ENCODE results near the gene FAM53B.

GRCh38 chr10:124658591-124659242 lies 85.5 kb downstream of the FAM53B start:
- no peak for TF ChIP-seq CTCF (IDR thresholded peaks at IDR 0.05)
- no peak for TF ChIP-seq POLR2A (IDR thresholded peaks at IDR 0.05; ENCODE audit: low read depth)
- TF ChIP-seq POLR2AphosphoS5 (IDR thresholded peaks at IDR 0.05) = no peak
- no peak for TF ChIP-seq EP300 (IDR thresholded peaks at IDR 0.05)

Measured in esophagus muscularis mucosa (tissue), 4 donors.